Small intestine (tissue), 16 donors: ENCODE measurements around the gene KBTBD3. TPM values are rescaled to one million over a fixed set of nuclear protein-coding genes. Genes with fewer than 3 reads are reported as not detected.

Experiments
- DNase-seq, 2 donors: peaks; one replicate each; pipeline versions ENCODE4 v3.0.0 to v3.0.0-alpha.2; 2013
- FAIRE-seq: peaks from 2 replicates; lab custom pipeline; 2012; peaks lifted over from hg19 to GRCh38; lab: Jason Lieb, UNC
- H3K27ac ChIP-seq, 3 donors: one replicate each; pipeline ENCODE4 v1.5.1; 2013; ENCODE audit warnings: low read length in 2 of 3, mild to moderate bottlenecking in 2 of 3, control low read depth in 1 of 3, inconsistent platforms in 1 of 3, low read depth in 1 of 3, moderate library complexity in 1 of 3
- H3K27me3 ChIP-seq, 3 donors: one replicate each; pipeline ENCODE4 v1.6.1; 2013; ENCODE audit warnings: low read length in 3 of 3, inconsistent platforms in 1 of 3; ENCODE audit not compliant: control insufficient read depth in 3 of 3, insufficient read depth in 3 of 3
- H3K36me3 ChIP-seq, 3 donors: one replicate each; pipeline ENCODE4 v1.6.1; 2013; ENCODE audit warnings: low read length in 3 of 3, inconsistent platforms in 1 of 3, low read depth in 1 of 3, mild to moderate bottlenecking in 1 of 3, moderate library complexity in 1 of 3; ENCODE audit not compliant: control insufficient read depth in 3 of 3, insufficient read depth in 2 of 3
- H3K4me1 ChIP-seq, 3 donors: one replicate each; pipeline ENCODE4 v1.6.1; 2013; ENCODE audit warnings: low read length in 2 of 3, inconsistent platforms in 1 of 3, low read depth in 1 of 3, mild to moderate bottlenecking in 1 of 3, moderate library complexity in 1 of 3; ENCODE audit not compliant: control insufficient read depth in 3 of 3, insufficient read depth in 2 of 3
- H3K4me3 ChIP-seq, 3 donors: one replicate each; pipeline ENCODE4 v1.5.1; 2013; ENCODE audit warnings: low read length in 3 of 3, control low read depth in 1 of 3, inconsistent platforms in 1 of 3, low read depth in 1 of 3, mild to moderate bottlenecking in 1 of 3, moderate library complexity in 1 of 3
- H3K9me3 ChIP-seq, 2 donors: one replicate each; pipeline ENCODE4 v1.6.1; 2013; ENCODE audit warnings: low read depth in 1 of 2, low read length in 1 of 2; ENCODE audit not compliant: control insufficient read depth in 2 of 2, insufficient read depth in 1 of 2
- whole genome bisulfite sequencing, 3 donors: extraction: QIAGEN DNeasy Blood & Tissue Kit; methylation state at CpG; one replicate each; pipeline ENCODE4 v1.1.7; 2013; 5-methylcytosine and 5-hydroxymethylcytosine counted together
- long read RNA-seq, 10 donors: transcript quantifications; one replicate each; lab custom pipeline, GENCODE V29; 2026
- polyA plus RNA-seq, 4 donors: library from polyadenylated mRNA; stranded (reverse) in 3 of 4; unstranded in 1 of 4; fragments of 200-250 nt in 3 of 4; fragments of 120-200 nt in 1 of 4; gene quantifications; one replicate each; pipeline versions ENCODE4 v1.2.1 to v1.2.3, GENCODE V29; 2013
- donor health status: healthy with polysubstance abuse.
- donor health status: control.
- donor health status: control.
- donor health status: Bipolar disorder and iron deficiency.
- donor health status: healthy.

The KBTBD3 gene
- polyA plus RNA-seq: 1 to 10 TPM; 2.9 to 7.4 (median 3.7) TPM
- long read RNA-seq, donor 1, transcript KBTBD3-201 (3 exons, 3,751 nt): minor isoform, 7 of 20 reads
- long read RNA-seq, donor 1, transcript KBTBD3-205 (4 exons, 2,682 nt): major isoform, 8 of 20 reads
- long read RNA-seq, donor 1, partial matches to known transcripts: 5 of 20 reads
- long read RNA-seq, donor 1, other reads (novel, unspliced or antisense): 0 of 20 reads
- long read RNA-seq, donor 2, partial matches to known transcripts: 0 of 1 reads
- long read RNA-seq, donor 2, other reads (novel, unspliced or antisense): 0 of 1 reads
- long read RNA-seq, donor 3, transcript KBTBD3-205 (4 exons, 2,682 nt): major isoform, 7 of 12 reads
- long read RNA-seq, donor 3, partial matches to known transcripts: 0 of 12 reads
- long read RNA-seq, donor 3, other reads (novel, unspliced or antisense): 0 of 12 reads
- long read RNA-seq, donor 4: 0 reads
- long read RNA-seq, donor 5: 0 reads
- long read RNA-seq, donor 6, partial matches to known transcripts: 0 of 6 reads
- long read RNA-seq, donor 6, other reads (novel, unspliced or antisense): 0 of 6 reads
- long read RNA-seq, donor 7: 0 reads
- long read RNA-seq, donor 8: 0 reads
- long read RNA-seq, donor 9, partial matches to known transcripts: 0 of 1 reads
- long read RNA-seq, donor 9, other reads (novel, unspliced or antisense): 0 of 1 reads
- long read RNA-seq, donor 10, transcript KBTBD3-201 (3 exons, 3,751 nt): minor isoform, 5 of 13 reads
- long read RNA-seq, donor 10, transcript KBTBD3-205 (4 exons, 2,682 nt): major isoform, 8 of 13 reads
- long read RNA-seq, donor 10, partial matches to known transcripts: 0 of 13 reads
- long read RNA-seq, donor 10, other reads (novel, unspliced or antisense): 0 of 13 reads

- DNase-seq (peak; percentile 100), FAIRE-seq (no peak)
- no peaks in the 10 kb centered on the region for H3K27me3 ChIP-seq
- no peaks in the 10 kb centered on the region for H3K9me3 ChIP-seq
- peaks cover 0 to 4% (median 2%) of the 10 kb centered on the region in 3 donors for H3K36me3 ChIP-seq
- 0% methylated on average over 36 to 37 of the region's 37 CpGs for WGBS, 3 donors
- peak within 1 kb of the TSS; percentile 95 to 98 (median 97) for H3K4me3 ChIP-seq
- peak within 1 kb of the TSS; percentile 92 to 100 (median 98) for H3K27ac ChIP-seq
- H3K4me1 ChIP-seq: peaks cover 0 to 6% (median 3%) of the 10 kb centered on the region in 3 donors
Observed at GRCh38 chr11:106076919-106077608, at the start of gene KBTBD3. KBTBD3 (minus strand) TSS chr11:106077347; CDS start chr11:106059097, 18,250 bp downstream.

- Histone ChIP-seq H3K4me3 (no peak overlapping the region), H3K27ac (no peak overlapping the region), H3K36me3 (no peaks in the 10 kb centered on the region), H3K4me1 (no peaks in the 10 kb centered on the region), H3K9me3 (no peaks in the 10 kb centered on the region), H3K27me3 (no peaks in the 10 kb centered on the region)
- FAIRE-seq (no peak), DNase-seq (no peak)
- WGBS, 3 donors: 60 to 64% (median 61%) methylated on average over 6 of the region's 6 CpGs
Observed at GRCh38 chr11:106121570-106122320, 44.6 kb upstream of the KBTBD3 start.

- no peak overlapping the region for H3K4me3 ChIP-seq
- no peaks in the 10 kb centered on the region for H3K27me3 ChIP-seq
- H3K27ac ChIP-seq: no peak overlapping the region
- DNase-seq: no peak
- peaks cover 0 to 3% of the 10 kb centered on the region in 2 donors for H3K9me3 ChIP-seq
- no peak for FAIRE-seq
- WGBS, 3 donors: 86 to 91% (median 87%) methylated on average over 6 of the region's 6 CpGs
- no peaks in the 10 kb centered on the region for H3K36me3 ChIP-seq
- H3K4me1 ChIP-seq: no peaks in the 10 kb centered on the region
Observed at GRCh38 chr11:106105986-106106385, 28.8 kb upstream of the KBTBD3 start.

- H3K27me3 ChIP-seq: no peaks in the 10 kb centered on the region
Observed at GRCh38 chr11:106101819-106102218, 24.7 kb upstream of the KBTBD3 start.

GRCh38 chr11:106101370-106101769 lies 24.2 kb upstream of the KBTBD3 start:
- Histone ChIP-seq H3K9me3 (peaks cover 0 to 3% of the 10 kb centered on the region in 2 donors), H3K36me3 (peaks cover 0 to 3% (median 0%) of the 10 kb centered on the region in 3 donors), H3K4me3 (no peak overlapping the region), H3K4me1 (no peaks in the 10 kb centered on the region), H3K27me3 (no peaks in the 10 kb centered on the region), H3K27ac (no peak overlapping the region)
- DNase-seq (no peak), FAIRE-seq (no peak)
- 74 to 86% (median 78%) methylated on average over 3 of the region's 3 CpGs for WGBS, 3 donors

More at GRCh38 chr11:106101819-106102218, 24.7 kb upstream of the KBTBD3 start:
- DNase-seq (no peak), FAIRE-seq (no peak)
- Histone ChIP-seq H3K9me3 (peaks cover 0 to 3% of the 10 kb centered on the region in 2 donors), H3K4me3 (no peak overlapping the region), H3K4me1 (no peaks in the 10 kb centered on the region), H3K36me3 (peaks cover 0 to 3% (median 0%) of the 10 kb centered on the region in 3 donors), H3K27ac (no peak overlapping the region)
- 84 to 90% (median 87%) methylated on average over 1 of the region's 1 CpG for WGBS, 3 donors

GRCh38 chr11:106098893-106099553 lies 21.9 kb upstream of the KBTBD3 start:
- WGBS, 3 donors: 55 to 72% (median 64%) methylated on average over 1 of the region's 1 CpG
- Histone ChIP-seq H3K9me3 (peaks cover 0 to 3% of the 10 kb centered on the region in 2 donors), H3K4me3 (no peak overlapping the region), H3K4me1 (peaks cover 0 to 3% (median 0%) of the 10 kb centered on the region in 3 donors), H3K36me3 (peaks cover 0 to 5% (median 4%) of the 10 kb centered on the region in 3 donors), H3K27ac (no peak overlapping the region), H3K27me3 (no peaks in the 10 kb centered on the region)
- no peak for FAIRE-seq
- no peak for DNase-seq

- no peak for FAIRE-seq
- H3K9me3 ChIP-seq: no peaks in the 10 kb centered on the region
- no peaks in the 10 kb centered on the region for H3K27me3 ChIP-seq
Observed at GRCh38 chr11:106092446-106092845, 15.3 kb upstream of the KBTBD3 start.

More at GRCh38 chr11:106092446-106092845, 15.3 kb upstream of the KBTBD3 start:
- no peak for DNase-seq
- Histone ChIP-seq H3K36me3 (peaks cover 3 to 15% (median 7%) of the 10 kb centered on the region in 3 donors), H3K4me1 (peaks cover 0 to 6% (median 0%) of the 10 kb centered on the region in 3 donors), H3K4me3 (no peak overlapping the region), H3K27ac (no peak overlapping the region)
- WGBS, 3 donors: 82 to 89% (median 86%) methylated on average over 1 of the region's 1 CpG
